Measurements from ENCODE around the gene HCFC2. TPM values are rescaled to one million over a fixed set of nuclear protein-coding genes. Genes with fewer than 3 reads are reported as not detected.

Gene HCFC2
- total RNA-seq, 2 donors from 2014 or later = 7.6 to 11.1 TPM

DNA sequence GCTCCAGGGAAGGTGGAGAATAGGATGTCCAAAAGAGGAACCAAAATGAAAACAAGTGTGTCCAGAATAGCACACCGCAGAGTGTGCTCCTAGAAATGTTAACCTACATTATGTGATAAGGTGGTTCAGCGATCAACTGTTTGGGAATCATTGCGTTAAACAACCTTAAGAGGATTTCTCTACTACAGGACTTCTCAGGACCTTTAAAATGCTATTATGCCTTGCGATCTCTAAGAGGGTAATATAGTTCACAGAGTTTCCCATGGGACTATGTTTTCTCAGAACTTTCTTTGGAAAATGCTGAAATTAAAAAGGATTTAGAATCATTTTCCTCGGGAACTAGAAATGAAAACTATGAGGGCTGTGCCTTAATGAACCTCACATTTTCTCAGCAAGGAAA lies 16.2 kb upstream of the HCFC2 start:
- Histone ChIP-seq H3K9ac (ENCODE audit: low read depth in 2 of 2, low read length in 2 of 2) (no peak overlapping the region), H3K9me3 (no peaks in the 10 kb centered on the region), H3K36me3 (no peaks in the 10 kb centered on the region), H3K27ac (no peak overlapping the region), H3K4me1 (no peaks in the 10 kb centered on the region), H3K27me3 (peaks cover 4% of the 10 kb centered on the region), H3K4me3 (no peak overlapping the region)
- TF ChIP-seq CTCF (IDR thresholded peaks at IDR 0.05) = no peak
- DNase-seq = no peak
- intact Hi-C loops (cut with DNase I) = no loop called here

GRCh38 chr12:104048811-104049210 lies 15.5 kb upstream of the HCFC2 start:
- intact Hi-C loops (cut with DNase I) = no loop called here
- peaks cover 4% of the 10 kb centered on the region for H3K27me3 ChIP-seq
- no peak for DNase-seq
- no peaks in the 10 kb centered on the region for H3K4me1 ChIP-seq
- no peak for TF ChIP-seq CTCF (IDR thresholded peaks at IDR 0.05)
- H3K36me3 ChIP-seq = no peaks in the 10 kb centered on the region
- H3K9me3 ChIP-seq = no peaks in the 10 kb centered on the region
- H3K4me3 ChIP-seq = no peak overlapping the region
- H3K9ac ChIP-seq (ENCODE audit: low read depth in 2 of 2, low read length in 2 of 2) = no peak overlapping the region
- H3K27ac ChIP-seq = no peak overlapping the region

- H3K36me3 ChIP-seq = no peaks in the 10 kb centered on the region
- no peaks in the 10 kb centered on the region for H3K4me1 ChIP-seq
- H3K27ac ChIP-seq = peak overlapping the region; percentile 48
- intact Hi-C loops (cut with DNase I) = no loop called here
- TF ChIP-seq CTCF (IDR thresholded peaks at IDR 0.05) = no peak
- peak overlapping the region; percentile 31 for H3K4me3 ChIP-seq
- no peak for DNase-seq
- peaks cover 4% of the 10 kb centered on the region for H3K27me3 ChIP-seq
- no peaks in the 10 kb centered on the region for H3K9me3 ChIP-seq
- peak overlapping the region; percentile 13 to 40 for H3K9ac ChIP-seq (ENCODE audit: low read depth in 2 of 2, low read length in 2 of 2)
Measured at GRCh38 chr12:104049278-104049902, 14.9 kb upstream of the HCFC2 start.

DNA sequence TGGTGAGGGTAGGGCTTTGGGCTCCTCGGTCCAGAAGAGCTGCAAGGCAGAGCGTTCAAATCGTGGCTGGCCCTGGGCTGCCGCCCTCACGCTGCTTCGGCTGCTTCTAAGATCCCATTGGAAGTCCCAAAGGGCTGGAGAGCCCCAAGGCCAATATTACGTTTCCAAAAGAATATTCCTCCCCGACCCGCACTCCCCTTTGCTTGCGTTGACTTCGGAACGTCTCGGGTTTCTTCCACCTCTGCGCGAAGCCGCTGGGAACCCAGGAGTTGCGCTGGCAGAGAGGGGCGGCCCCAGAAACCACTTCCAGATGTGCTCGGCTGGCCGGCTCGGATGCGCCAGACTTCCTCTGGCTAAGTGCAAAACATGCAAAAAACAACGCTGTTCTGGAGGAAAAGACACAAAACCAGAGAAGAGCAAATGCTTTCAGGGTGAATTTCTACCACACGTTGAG lies 14.4 kb upstream of the HCFC2 start, which contains the start of gene GLT8D2:
Gene GLT8D2, minus strand, starts transcription at position 285 of the 454 bp plus-strand sequence. CDS start 30,539 bp downstream, outside the sequence.
- DNase-seq = peak; percentile 24
- H3K4me1 ChIP-seq = no peaks in the 10 kb centered on the region
- H3K9me3 ChIP-seq = no peaks in the 10 kb centered on the region
- H3K4me3 ChIP-seq = peak within 1 kb of the TSS; percentile 31
- no peak for TF ChIP-seq CTCF (IDR thresholded peaks at IDR 0.05)
- intact Hi-C loops (cut with DNase I) = no loop called here
- H3K36me3 ChIP-seq = no peaks in the 10 kb centered on the region
- peaks cover 4% of the 10 kb centered on the region for H3K27me3 ChIP-seq
- H3K27ac ChIP-seq = peak within 1 kb of the TSS; percentile 48
- H3K9ac ChIP-seq (ENCODE audit: low read depth in 2 of 2, low read length in 2 of 2) = peak within 1 kb of the TSS; percentile 13 to 40

DNA sequence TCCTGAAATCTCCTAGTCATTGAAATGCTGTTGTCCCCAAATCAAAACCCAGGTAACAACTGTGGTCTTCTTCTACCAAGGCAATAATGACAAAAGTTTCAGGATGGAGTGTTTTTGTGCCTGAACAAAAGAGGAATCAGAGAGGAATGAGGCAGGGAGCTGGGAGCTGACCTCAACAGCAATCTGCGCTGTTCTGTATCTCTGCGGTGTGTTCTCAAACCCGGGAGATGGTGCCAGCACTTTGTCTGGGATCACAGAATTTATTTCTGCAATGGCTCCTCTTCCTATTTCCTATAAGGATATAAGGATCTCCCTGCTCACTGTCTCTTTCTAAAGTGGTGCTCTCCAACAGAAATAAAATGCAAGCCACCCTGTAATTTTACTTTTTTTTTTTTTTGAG lies 13.9 kb upstream of the HCFC2 start:
- peak overlapping the region; percentile 48 for H3K27ac ChIP-seq
- H3K36me3 ChIP-seq = no peaks in the 10 kb centered on the region
- TF ChIP-seq CTCF (IDR thresholded peaks at IDR 0.05) = no peak
- peak overlapping the region; percentile 31 for H3K4me3 ChIP-seq
- no peaks in the 10 kb centered on the region for H3K4me1 ChIP-seq
- no peak for DNase-seq
- H3K9ac ChIP-seq (ENCODE audit: low read depth in 2 of 2, low read length in 2 of 2) = no peak overlapping the region
- intact Hi-C loops (cut with DNase I) = no loop called here
- no peaks in the 10 kb centered on the region for H3K9me3 ChIP-seq
- peaks cover 4% of the 10 kb centered on the region for H3K27me3 ChIP-seq

Data from colonic mucosa (tissue), 4 donors.